GM21576 (cell line): ENCODE data around the gene ANKMY1.

Experiments used
- ATAC-seq: cut with Tn5 transposase; IDR thresholded peaks from one replicate; pipeline ENCODE4 v1.9.1; 2021; ENCODE audit warnings: mild to moderate bottlenecking, moderate library complexity; ENCODE audit not compliant: unreplicated experiment

The ANKMY1 gene

DNA sequence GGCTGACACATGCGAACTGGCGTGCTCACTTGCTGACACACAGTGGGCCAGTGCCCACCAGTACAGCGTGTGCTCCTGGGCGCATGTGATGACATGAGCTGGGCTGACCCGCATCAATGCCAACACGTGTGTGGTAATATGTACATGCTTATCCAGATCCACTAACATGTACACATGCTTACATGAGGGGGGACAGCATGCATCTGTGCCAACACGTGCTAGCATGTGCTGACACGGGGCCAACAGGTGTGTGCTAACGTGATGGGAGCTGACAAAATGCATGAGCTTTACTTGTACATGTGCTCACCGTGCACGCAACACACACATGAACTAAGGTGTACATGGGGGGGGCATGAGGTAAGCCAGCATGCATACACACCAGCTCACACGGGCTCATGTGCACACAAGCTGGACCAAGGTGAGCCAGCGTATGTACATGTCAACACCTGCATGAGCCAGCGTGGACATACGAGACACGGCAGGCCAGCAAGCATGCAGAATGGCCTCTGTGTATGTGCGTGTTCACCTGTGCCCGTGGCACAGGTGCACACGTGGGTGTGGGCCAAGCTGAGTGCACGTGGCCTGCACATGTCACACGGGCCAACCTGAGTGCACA is 93.8 kb downstream of the ANKMY1 start:
- no peak for ATAC-seq

DNA sequence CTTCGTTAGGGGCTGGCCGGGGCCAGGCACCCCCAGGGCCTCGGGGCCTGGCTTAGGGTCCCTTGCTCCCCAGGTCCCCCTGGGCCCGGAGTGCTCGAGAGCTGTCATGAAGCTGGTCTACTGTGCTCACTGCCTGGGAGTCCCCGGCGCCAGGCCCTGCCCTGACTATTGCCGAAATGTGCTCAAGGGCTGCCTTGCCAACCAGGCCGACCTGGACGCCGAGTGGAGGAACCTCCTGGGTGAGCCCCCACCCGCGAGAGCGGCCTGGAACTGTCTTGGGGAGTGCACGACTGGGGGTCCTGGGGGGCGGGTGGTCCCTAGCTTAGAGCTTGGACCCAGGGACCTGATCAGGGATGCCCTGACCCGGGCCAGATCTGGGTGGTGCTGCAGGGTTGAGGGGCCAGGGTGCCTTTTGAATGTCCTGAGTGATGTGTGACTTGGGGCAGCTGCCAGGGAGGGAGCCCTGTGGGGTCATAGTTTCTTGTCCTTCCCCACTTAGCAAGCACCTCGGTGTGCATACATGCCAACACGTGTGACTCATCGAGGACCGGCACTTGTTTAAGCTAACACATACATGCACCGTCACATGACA is 94.4 kb downstream of the ANKMY1 start:
- ATAC-seq: no peak

DNA sequence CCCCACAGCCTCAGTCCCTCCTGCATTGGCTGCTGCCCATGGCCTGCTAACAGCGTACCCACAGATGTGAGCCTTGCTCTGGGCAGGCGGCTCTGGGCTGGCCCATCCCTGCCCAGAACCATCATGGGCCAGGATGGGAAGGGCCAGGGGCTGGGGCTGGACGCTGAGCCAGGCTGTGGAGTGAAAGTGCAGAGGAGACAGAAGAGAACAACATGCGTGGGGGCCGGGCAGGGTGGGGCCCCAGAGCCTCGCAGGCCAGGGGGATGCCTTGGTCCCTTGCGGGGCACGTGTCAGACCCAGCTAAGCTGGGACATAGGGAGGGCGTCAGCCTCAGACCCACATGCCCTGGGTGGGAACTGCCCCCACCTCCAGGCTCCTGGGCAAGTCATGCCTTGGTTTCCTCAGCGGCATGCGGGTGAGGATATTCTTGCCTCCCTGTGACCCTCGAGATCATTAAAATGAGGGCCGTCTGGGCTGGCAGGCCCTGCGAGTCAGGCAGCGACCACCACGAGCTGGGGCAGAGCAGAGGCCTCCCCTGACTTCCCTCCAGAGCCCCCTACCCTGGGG is 95.0 kb downstream of the ANKMY1 start:
- no peak for ATAC-seq

DNA sequence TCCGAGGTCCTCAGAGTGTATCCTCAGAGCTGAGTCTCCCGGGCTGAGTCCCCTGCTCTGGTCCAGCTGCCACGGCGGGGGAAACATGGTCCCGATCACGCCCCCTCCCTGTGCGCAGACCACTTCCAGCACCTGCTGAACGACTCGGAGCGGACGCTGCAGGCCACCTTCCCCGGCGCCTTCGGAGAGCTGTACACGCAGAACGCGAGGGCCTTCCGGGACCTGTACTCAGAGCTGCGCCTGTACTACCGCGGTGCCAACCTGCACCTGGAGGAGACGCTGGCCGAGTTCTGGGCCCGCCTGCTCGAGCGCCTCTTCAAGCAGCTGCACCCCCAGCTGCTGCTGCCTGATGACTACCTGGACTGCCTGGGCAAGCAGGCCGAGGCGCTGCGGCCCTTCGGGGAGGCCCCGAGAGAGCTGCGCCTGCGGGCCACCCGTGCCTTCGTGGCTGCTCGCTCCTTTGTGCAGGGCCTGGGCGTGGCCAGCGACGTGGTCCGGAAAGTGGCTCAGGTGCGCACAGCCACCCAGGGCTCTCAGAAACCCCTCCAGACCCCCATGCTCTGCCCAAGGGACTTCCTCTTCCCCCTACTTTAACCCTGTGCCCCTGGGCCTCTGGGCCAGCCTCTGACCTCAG is 95.6 kb downstream of the ANKMY1 start:
- ATAC-seq: no peak

DNA sequence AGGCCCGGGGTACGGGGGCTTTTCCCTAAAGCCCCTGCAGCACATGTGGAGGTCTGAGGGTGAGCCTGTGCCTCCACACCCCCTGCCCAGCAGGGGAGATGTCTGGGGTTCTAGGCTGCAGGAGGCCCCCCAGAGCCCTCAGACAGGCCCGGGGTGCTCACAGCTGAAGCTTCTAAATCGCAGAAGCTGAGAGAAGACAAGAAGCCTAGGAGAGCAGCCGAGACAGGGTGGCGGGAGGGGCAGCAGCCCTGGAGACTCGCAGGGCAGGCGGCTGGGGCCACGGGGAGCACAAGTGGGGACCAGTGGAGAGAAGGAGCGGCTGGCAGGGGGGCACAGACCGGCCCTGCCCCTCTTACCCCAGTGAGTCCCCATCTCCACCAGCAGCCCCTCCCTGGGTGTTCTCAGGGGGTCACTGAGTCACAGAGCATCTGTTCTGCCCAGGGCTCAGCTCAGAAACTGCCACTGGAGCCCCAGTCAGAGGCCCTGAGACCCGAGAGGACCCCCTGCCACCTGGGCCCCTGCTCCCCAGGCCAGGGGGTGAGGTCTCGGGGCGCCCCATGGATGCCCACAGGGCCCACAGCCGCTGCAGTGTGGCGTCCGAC is 96.2 kb downstream of the ANKMY1 start:
- ATAC-seq: no peak

DNA sequence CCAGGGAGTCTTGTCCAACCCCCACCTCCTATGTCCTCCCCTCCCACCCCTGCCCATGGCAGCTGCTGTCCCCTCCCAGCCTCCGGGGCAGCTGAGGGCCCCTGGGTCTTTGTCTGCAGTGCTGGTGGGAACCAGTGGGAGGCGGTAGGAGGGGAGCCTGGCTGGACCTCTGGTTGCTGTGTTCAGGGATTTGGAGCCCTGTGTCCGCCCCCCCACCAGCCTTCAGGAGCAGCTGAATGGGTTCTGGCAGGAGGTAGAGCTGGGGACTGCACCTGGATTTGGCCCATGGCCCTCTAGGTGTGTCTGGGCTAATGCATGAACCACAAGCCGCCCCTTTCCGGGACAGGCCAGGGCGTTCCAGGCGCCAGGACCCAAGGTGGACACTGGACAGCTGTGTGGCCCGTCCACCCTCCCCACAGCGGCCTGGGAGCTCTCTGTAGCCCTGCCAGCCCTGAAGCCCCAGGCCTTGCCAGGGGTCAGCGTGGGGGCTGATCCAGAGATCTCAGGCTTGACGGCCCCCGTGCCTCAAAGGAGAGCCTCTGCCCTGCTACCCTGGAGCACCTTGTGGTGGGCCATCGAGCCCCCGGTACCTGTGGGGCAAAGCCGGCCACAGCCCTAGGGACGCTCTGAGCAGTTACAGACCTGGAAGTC is 96.9 kb downstream of the ANKMY1 start:
- no peak for ATAC-seq

DNA sequence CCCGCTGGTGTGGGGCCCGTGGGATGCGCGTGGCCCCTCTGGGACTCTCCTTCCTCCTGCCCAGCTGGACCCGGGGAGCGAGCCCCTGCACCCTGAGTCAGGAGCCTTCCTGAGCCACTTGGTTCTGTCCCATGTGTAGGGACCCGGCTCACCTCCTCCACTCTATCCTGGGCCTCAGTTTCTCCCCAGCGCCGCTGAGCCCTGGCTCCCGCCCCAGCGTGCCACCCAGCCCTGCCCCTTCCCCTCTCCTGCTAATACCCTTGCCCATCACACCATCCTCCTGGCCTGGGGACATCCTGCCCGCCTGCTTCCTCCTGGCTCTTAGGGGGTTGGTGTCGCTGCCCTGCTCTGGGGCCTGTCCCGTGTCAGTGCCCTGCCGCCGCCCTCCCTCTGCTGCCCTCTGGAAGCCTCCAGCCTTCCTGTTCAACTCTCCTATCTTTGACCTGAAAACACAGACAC is 97.5 kb downstream of the ANKMY1 start:
- ATAC-seq: no peak

DNA sequence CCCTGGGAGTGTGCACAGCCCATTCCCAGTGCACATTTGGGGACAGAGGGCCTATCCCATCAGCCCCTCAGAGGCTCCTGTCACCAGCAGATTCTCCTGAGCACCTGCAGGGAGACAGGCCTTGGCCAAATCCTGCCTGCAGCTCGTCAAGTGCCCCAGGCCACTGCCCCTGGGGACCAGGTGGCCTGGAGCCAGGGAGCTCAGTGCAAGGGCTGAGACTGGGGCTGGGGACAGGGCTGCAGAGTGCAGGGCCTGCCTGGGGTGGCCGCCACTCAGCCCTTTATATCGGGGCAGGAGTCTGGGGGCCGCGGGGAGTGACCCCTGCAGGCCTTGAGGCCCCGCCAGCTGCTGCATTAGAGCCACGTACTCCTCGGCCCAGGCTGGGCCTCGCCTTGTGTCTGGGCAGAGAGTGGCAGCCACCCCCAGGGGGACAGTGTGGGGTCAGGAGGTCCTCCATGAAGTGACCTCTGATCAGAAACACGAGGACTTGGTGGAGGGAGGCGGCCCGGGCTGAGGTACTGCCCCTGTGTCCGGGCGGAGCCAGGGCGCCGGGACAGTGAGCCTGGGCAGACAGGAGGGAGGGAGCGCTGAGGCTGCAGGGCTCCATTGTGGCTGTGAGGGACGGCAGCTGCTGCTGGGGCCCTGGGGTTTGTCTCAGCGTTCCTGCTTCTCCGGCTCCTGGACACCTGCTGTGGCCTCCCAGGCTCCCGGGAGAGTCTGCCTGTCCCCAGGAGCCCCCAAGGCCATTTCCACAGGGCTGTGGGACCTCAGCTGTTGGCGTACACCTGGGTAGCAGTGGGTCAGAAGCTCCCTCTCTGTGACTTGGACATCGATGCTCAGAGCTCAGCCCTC is 98.2 kb downstream of the ANKMY1 start:
- no peak for ATAC-seq

DNA sequence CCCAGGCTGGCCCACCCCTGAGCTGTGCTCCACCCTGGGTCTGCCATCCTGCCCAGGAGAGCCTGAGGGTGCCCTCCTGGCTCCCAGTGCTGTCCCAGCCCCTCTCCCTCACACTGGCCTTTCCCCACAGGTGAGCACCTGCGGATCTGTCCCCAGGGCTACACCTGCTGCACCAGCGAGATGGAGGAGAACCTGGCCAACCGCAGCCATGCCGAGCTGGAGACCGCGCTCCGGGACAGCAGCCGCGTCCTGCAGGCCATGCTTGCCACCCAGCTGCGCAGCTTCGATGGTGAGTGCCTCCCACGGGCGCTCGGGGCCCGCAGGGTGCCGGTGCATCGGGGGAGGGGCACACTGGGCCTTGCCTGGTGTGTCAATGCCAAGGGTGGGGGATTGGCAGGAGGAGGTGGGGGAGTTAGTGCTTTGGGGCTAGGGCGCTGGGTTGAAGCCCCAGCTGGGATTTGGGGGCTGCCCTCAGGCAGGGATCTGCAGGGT is 98.8 kb downstream of the ANKMY1 start:
- ATAC-seq: no peak

DNA sequence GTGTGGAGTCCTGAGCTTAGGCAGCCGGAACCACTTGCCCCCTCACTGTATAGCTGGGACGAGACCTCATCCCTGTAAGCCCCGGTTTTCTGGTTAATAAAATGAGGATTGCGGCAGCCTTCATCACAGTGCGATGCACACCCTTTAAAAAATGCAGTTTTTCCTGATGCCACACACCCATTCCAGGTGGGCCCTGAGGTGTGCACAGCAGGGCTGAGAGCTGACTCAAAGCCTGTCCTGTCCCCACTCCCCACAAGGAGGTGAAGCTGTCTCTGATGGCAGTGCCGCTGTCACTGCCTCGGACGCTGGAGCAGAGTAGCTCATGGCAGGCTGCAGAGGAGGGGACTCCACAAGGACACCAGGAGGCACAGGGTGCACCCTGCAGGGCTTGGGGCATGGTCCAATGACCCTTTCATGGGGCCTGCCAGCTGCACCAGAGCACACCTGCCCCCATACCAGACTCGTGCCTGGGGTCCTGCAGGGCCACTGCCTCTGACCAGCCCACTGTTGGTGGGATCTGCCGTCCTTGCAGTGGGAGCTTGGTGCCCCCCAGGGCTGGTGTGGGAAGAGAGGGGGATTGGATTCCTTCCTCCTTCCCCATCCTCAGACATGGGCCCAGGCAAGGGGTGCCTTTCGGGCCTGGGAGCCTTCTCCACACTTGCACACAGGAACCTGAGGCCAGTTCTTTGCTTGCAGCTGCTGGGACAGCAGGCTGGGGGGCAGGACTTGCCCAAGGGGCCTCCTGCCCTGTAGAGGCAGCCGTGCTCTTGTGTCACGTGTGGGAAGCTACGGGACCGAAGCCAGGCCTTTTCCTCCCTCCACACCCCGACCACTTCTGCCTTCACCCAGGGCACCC is 99.5 kb downstream of the ANKMY1 start:
- ATAC-seq: no peak

DNA sequence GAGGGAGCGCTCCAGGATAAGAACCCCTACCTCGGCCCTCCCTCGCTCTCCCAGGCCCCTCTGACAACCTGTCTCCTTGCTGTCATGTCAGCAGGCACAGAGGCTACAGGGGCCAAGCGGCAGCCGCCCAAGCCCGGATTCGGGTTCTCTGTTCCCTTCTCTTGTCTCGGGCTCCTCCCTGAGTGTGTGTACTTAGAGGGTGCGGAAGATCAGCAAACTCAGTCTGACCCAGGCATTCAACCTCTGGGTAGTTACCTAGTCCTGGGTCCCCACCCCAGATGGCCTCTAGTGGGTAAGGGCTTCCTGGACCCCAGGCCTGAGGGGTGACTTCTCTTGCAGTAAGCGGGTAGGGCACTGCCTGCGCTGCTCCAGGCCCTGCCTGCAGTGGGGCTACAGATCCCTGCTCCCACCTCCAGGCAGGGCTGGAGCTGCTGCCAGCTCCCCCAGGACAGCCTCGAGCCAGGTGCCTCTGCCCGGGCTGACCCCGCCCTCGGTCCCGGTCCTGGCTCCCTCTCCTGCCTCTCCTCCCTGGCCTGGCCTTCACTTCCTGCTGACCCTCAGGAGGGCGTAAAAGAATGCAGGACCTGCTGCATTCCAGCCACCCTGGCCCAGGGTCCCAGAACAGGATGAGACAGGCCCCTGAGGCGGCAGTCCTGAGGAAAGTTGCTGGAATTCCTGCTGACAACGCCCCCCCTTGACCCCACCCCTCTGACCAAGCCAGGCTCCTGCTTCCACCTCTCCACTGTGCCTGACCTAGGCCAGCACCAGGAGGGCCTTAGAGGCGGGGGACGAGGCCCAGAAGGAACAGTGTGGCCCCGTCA is 100.4 kb downstream of the ANKMY1 start:
- no peak for ATAC-seq

DNA sequence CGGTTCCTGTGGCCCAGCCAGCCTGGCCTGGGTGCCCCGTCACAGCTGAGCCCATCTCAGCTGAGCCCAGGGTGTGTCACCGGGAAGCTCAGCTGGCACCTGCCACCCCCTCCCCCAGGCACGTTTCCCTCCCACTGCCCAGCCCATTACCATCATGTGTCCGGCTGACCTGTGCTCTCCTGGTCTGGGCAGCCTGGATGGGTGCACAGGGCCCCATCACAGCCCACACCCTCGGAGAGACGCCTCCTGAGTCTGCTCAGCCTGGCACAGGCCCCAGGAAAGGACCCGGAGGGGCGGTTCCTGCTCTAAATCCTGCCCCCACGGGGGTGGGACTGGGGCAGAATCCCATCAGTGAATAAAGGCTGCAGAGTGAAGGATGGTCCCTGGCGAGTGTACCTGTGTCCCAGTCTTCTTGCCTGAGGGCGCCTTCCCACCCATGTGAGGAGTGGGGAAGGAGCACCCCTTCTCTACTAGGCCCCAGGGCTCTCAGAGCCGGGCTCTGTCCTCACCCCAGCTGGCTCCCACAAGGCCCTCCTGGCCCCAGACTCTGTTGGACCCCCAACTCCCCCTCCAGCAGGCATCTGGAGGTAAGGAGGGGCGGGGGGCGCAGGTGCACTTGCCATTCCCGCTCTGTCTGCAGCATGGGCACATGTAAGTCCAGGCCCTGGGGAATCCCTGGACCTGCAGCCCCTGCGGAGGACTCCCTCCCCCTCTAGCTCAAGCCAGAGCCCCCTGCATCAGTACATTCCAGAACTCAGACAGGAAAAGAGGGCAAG is 101.2 kb downstream of the ANKMY1 start:
- no peak for ATAC-seq

DNA sequence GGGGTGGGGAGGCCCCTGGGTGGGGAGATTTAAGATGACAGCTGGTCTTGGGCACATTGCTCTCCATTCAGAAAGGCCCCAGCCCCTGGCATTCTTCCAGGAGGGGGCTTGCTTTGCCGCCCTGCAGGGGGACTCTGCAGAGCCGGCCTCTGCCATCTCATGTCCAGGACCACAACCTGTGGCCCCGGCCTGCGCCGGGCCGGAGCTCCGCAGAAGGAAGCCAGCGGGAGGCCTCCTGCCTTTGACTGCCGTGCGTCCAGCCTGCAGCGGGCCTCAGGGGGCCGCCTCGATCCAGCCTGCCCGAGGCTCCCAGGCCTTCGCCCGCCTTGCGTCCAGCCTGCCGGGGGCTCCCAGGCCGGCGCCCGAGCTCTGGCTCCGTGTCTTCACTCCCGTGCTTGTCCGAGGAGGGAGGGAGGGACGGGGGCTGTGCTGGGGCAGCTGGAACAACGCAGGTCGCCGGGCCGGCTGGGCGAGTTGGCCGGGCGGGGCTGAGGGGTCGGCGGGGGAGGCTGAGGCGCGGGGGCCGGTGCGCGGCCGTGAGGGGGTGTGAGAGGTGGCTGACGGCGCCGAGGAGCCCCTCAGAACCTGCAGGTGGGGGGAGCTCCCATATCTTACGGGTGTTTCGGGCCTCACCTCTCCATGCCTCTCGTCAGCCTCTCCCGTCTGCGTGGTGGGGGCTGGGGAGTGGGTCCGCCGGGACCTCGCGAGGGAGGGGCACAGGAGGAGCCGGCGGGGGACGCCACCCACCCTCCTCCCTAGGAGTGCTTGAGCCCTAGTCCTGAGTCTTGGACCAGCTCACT is 101.9 kb downstream of the ANKMY1 start:
- no peak for ATAC-seq

DNA sequence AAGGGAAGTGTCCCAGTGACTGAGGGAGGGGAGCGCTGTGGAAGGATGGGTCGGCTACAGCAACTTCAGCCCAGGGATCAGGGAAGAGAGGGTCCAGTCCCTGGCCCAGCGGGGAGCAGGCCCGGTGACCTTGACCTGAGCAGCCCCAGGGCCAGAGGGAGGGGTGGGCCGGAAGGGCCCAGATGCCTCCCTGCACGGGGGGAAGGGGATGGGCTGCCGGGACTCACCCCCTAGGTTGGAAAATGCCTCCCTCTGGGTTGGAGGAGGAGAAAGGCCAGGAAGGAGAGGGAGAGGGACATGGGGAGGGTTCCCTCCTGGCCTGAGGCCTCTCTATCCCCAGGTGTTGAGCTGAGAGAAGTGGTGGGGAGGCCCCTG is 102.5 kb downstream of the ANKMY1 start:
- ATAC-seq: no peak

DNA sequence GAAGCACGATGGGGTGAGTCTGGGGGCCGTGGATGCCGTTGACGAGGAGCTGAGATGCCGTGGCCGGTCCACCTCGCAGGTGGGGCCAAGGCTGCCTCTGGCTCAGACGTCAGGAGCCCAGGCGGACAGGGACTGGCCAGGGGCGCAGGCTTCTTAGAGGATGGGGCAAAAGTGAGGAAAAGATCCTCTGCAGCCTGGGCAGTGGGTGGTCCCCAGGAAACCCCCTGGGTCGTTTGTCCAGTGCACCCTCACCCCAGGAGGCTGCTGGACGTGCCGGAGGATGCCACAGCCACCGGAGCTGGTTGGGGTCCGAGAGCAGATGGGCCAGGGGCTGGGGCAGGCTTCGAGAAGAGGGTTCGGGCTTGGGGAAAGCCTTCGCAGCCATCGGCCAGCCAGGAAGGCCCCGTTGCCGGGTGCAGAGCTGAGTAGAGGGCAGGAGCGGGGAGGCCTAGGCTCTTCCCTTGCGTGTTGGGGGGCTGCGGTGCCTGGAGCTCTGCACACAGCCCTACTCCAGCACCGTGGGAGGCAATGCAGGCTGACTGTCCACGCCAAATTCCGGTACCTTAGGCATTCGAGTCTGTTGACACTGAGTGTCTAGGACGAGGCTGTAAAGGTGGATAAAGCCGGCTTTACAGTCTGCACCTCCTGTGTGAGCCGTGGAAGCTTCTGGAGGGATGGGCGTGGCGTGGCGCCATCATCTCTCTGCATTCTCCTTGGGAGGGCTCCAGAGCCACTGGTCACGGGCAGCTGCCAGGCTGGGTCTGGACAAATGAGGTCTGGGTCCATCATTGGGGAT is 103.5 kb downstream of the ANKMY1 start:
- ATAC-seq: no peak

DNA sequence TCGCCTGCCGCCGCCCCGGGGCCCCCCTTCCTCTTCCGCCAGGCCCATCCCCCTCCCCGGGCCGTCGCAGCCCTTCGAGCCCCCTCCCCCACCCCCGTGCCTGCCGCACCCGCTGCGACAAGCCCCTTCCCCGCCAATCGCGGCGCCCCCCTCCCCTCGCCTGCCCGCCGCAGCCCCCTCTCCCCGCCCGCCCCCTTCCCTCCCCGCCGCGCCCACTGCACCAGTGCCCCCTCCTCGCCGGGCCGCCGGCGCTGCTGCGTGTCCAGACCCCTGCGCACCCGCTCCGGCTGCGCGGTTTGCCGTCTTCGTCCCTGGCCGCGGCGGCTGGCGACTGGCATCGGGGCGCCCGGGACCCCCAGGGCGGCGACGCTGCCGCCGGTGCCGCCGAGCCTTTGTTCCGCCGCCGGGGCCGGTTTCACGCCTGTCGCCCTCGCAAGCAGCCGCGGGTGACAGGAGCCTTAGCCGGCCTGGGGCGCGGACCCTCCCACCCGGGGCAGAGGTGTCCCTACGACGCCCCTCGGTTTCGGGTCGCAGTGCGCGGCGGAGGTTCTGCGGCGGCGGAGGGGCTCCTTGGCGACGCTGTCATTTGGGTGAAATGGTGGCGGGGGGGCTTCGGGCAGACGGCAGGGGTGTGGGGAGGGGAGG is 104.2 kb downstream of the ANKMY1 start:
- ATAC-seq: no peak
